Stimulated activated CD4-positive, alpha-beta T cell treated with anti-CD3 and anti-CD28 coated beads, Interleukin-12 subunit alpha, Interleukin-12 subunit beta, amount 100 ng/mL, for 24 hours (primary cell): ENCODE data around the gene ZNF878.
A peak's percentile ranks its signal among the peaks of the same experiment; 100 is the strongest.
"Not testable (repeated sequence)": the region's sequence is repeated elsewhere in the genome, so short reads cannot be mapped to it uniquely, and the experiment has no call there.

Experiments
- DNase-seq, 2 experiments: peaks; one replicate each; pipeline ENCODE4 v3.0.0-alpha.2; 2020; ENCODE audit warnings: low read depth in 2 of 2

The ZNF878 gene

GRCh38 chr19:12052497-12053169 is at the start of gene ZNF878:
Gene ZNF878 (minus strand): TSS chr19:12052961. CDS start chr19:12052801, 160 bp downstream.
- peak; percentile 35 to 70 for DNase-seq

GRCh38 chr19:12098040-12098439 is 45.3 kb upstream of the ZNF878 start:
- DNase-seq = no peak

- no peak for DNase-seq
Measured at GRCh38 chr19:12095111-12095790, 42.5 kb upstream of the ZNF878 start.

- no peak for DNase-seq
Measured at GRCh38 chr19:12093777-12094176, 41.0 kb upstream of the ZNF878 start.

- DNase-seq = no peak
Measured at GRCh38 chr19:12092956-12093355, 40.2 kb upstream of the ZNF878 start.

GRCh38 chr19:12092065-12092867 is 39.5 kb upstream of the ZNF878 start:
- DNase-seq = peak; percentile 42 to 76

- peak; percentile 50 to 71 for DNase-seq
Measured at GRCh38 chr19:12090807-12091206, 38.0 kb upstream of the ZNF878 start.

- DNase-seq = no peak
Measured at GRCh38 chr19:12085074-12085818, 32.5 kb upstream of the ZNF878 start.

- DNase-seq = not testable (repeated sequence)
Measured at GRCh38 chr19:12083336-12083735, 30.6 kb upstream of the ZNF878 start.

GRCh38 chr19:12077375-12077774 is 24.6 kb upstream of the ZNF878 start:
- DNase-seq = no peak

- DNase-seq = not testable (repeated sequence)
Measured at GRCh38 chr19:12076331-12076730, 23.6 kb upstream of the ZNF878 start.

GRCh38 chr19:12075538-12076139 is 22.9 kb upstream of the ZNF878 start:
- no peak for DNase-seq

GRCh38 chr19:12064590-12065538 is 12.1 kb upstream of the ZNF878 start, which contains the start of gene ZNF844:
Gene ZNF844 (plus strand): TSS chr19:12064731. CDS start chr19:12064874, 143 bp downstream.
- DNase-seq = peak; percentile 49 to 74

GRCh38 chr19:12055784-12056183 is 3.0 kb upstream of the ZNF878 start:
- DNase-seq = no peak

GRCh38 chr19:12052091-12052496 is 667 bp downstream of the ZNF878 start:
- DNase-seq = no peak

- DNase-seq = no peak
Measured at GRCh38 chr19:12047868-12048267, 4.9 kb downstream of the ZNF878 start.

GRCh38 chr19:12043752-12044422 is 8.9 kb downstream of the ZNF878 start:
- no peak for DNase-seq

- no peak for DNase-seq
Measured at GRCh38 chr19:12042893-12043292, 9.9 kb downstream of the ZNF878 start.
